ENCODE results near the gene HOXC4. TPM values are rescaled to one million over a fixed set of nuclear protein-coding genes. Genes with fewer than 3 reads are reported as not detected.

The HOXC4 gene
- total RNA-seq, 4 donors from 2014 or later: 1.1 to 3.1 (median 1.3) TPM

DNA sequence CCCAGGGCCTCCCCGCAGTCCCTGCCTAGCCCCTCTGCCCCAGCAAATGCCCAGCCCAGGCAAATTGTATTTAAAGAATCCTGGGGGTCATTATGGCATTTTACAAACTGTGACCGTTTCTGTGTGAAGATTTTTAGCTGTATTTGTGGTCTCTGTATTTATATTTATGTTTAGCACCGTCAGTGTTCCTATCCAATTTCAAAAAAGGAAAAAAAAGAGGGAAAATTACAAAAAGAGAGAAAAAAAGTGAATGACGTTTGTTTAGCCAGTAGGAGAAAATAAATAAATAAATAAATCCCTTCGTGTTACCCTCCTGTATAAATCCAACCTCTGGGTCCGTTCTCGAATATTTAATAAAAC, 23.2 kb upstream of the HOXC4 start:
- Histone ChIP-seq H3K36me3 (no peaks in the 10 kb centered on the region), H3K4me1 (peaks cover 5 to 67% (median 16%) of the 10 kb centered on the region in 3 donors), H3K27me3 (peaks cover 0 to 100% (median 27%) of the 10 kb centered on the region in 4 donors), H3K9me3 (no peaks in the 10 kb centered on the region), H3K4me3 (no peak overlapping the region), H3K27ac (no peak overlapping the region)
- WGBS, 2 donors: 56 to 65% methylated on average over 6 to 7 of the region's 7 CpGs
- TF ChIP-seq POLR2A (IDR thresholded peaks at IDR 0.05): no peak
- TF ChIP-seq, protein P1, sequence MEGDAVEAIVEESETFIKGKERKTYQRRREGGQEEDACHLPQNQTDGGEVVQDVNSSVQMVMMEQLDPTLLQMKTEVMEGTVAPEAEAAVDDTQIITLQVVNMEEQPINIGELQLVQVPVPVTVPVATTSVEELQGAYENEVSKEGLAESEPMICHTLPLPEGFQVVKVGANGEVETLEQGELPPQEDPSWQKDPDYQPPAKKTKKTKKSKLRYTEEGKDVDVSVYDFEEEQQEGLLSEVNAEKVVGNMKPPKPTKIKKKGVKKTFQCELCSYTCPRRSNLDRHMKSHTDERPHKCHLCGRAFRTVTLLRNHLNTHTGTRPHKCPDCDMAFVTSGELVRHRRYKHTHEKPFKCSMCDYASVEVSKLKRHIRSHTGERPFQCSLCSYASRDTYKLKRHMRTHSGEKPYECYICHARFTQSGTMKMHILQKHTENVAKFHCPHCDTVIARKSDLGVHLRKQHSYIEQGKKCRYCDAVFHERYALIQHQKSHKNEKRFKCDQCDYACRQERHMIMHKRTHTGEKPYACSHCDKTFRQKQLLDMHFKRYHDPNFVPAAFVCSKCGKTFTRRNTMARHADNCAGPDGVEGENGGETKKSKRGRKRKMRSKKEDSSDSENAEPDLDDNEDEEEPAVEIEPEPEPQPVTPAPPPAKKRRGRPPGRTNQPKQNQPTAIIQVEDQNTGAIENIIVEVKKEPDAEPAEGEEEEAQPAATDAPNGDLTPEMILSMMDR (IDR thresholded peaks at IDR 0.05): no peak
- no peak for DNase-seq
- intact Hi-C loops (cut with DNase I): loop anchor here (5.0 kb wide), 1 partner anchor 162 kb away; no protein-coding TSS in a partner anchor

DNA sequence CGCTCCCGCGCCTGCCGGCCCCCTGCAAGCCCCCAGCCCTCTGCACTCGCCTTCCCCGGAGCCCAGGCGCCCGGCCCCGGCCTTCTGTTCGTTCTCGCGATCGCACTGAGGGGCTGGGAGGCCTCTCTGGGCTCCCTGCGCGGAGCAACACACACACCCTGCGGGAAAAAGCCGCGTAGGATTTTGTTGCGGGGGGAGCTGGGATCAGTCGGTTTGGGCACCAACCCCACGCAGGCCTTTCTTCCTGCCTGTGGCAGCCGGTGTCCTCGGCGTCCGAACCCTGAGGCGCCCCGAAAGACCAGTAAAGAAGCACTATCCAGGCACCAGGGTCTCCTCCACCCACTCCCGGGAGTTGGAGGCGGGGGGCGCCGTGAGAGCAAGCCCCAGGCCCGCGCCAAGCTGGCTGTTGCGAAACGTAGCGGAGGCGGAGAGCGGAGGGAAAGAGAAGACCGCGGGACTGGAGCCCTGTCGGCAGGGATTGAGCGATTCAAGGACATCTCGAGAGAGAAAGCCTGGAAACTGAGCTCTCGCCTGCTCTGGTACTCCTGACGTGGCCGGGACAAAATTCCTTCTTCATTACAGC, 22.7 kb upstream of the HOXC4 start:
- WGBS, 2 donors: 42 to 47% methylated on average over 26 to 29 of the region's 46 CpGs
- TF ChIP-seq POLR2A (IDR thresholded peaks at IDR 0.05): no peak
- TF ChIP-seq, protein P1 (IDR thresholded peaks at IDR 0.05): no peak
- Histone ChIP-seq H3K4me1 (peaks cover 5 to 73% (median 16%) of the 10 kb centered on the region in 3 donors), H3K27me3 (peaks cover 0 to 99% (median 24%) of the 10 kb centered on the region in 4 donors), H3K9me3 (no peaks in the 10 kb centered on the region), H3K4me3 (peak overlapping the region in 3 of 4 donors; percentile 13 to 31 (median 29)), H3K36me3 (no peaks in the 10 kb centered on the region), H3K27ac (no peak overlapping the region)
- intact Hi-C loops (cut with DNase I): loop anchor here (5.0 kb wide), 1 partner anchor 161 kb away; no protein-coding TSS in a partner anchor
- DNase-seq: no peak

DNA sequence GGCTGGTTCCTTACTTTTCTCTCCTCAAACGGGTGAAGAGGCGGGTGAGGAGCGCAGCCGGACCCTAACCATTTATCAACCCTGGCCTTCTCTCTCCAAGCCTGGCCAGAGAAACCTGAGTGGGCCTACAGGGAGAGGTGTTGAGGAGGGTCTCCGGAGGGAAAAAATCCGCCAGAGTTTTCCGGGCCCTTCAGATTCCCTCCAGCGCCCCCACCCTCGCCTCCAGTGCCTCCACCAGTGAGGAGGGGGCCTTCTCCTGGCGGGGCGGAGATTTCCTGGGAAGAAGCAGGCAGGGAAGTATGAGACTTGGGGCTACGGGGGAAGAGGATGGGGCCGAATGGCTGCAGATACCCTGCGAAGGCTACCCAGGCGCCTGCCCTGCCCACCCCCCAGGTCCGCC, 22.2 kb upstream of the HOXC4 start:
- Histone ChIP-seq H3K27me3 (peaks cover 0 to 97% (median 22%) of the 10 kb centered on the region in 4 donors), H3K27ac (no peak overlapping the region), H3K36me3 (no peaks in the 10 kb centered on the region), H3K4me1 (peaks cover 5 to 78% (median 16%) of the 10 kb centered on the region in 3 donors), H3K9me3 (no peaks in the 10 kb centered on the region), H3K4me3 (no peak overlapping the region)
- intact Hi-C loops (cut with DNase I): loop anchor here (5.0 kb wide), 1 partner anchor 161 kb away; no protein-coding TSS in a partner anchor
- WGBS, 2 donors: 60 to 77% methylated on average over 5 to 9 of the region's 16 CpGs
- TF ChIP-seq POLR2A (IDR thresholded peaks at IDR 0.05): no peak
- TF ChIP-seq, protein P1 (IDR thresholded peaks at IDR 0.05): no peak
- no peak for DNase-seq

DNA sequence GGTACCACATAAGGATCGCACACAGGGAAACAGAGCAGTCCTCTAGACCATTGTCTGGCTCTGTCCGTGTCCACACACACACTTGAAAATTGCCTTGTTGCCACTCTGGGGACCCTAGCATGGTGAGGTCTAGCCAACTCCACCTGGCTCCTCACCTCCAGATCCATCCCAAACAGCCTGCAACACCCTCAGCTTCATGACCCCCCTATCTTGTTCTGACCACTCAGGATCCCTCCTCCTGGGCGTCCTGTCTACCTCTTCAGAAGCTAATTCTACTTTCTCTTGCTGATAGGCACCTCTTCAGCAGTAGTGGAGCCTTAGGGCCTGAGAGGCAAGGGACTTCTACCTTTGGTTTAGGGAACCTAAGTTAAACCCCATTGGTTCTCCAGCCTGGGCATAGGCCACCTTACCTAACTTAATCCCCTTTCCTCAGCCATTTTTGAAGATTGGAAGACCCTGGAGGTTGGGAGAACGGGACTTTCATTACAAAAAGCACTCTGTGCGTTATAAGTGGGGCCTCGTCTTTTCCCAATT, 21.5 kb upstream of the HOXC4 start:
- Histone ChIP-seq H3K9me3 (no peaks in the 10 kb centered on the region), H3K36me3 (no peaks in the 10 kb centered on the region), H3K27ac (no peak overlapping the region), H3K27me3 (peaks cover 0 to 97% (median 17%) of the 10 kb centered on the region in 4 donors), H3K4me1 (peaks cover 8 to 85% (median 16%) of the 10 kb centered on the region in 3 donors), H3K4me3 (peak overlapping the region in 1 of 4 donors; percentile 55)
- WGBS, 2 donors: 43 to 48% methylated on average over 6 of the region's 6 CpGs
- TF ChIP-seq POLR2A (IDR thresholded peaks at IDR 0.05): no peak
- TF ChIP-seq, protein P1 (IDR thresholded peaks at IDR 0.05): no peak
- no peak for DNase-seq
- intact Hi-C loops (cut with DNase I): loop anchor here (5.0 kb wide), 1 partner anchor 160 kb away; no protein-coding TSS in a partner anchor

DNA sequence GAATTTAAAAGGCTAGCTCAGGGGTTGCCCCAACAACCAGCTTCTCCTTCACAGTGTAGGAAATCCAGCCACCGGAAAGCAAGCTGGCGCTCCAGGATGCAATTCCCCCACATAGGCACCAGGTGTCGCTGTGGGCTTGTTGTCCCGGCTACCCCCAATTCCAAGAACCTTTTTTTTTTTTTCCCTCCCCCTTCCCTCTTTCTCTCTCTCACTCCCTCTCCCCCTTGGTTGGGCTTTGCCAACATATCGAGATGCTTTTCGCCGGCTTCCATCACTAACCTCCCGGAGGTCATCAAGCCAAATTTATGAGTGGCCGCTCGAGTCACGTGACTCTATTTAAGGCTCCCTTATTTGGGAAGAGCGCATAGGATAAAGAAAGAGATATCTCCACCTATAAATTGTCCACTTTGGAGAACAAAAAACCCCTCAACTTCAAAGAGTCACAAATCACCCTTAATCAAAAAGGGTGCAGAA, 21.0 kb upstream of the HOXC4 start, which contains the start of gene HOXC5:
Gene HOXC5, plus strand, starts transcription at position 424 of the 474 bp plus-strand sequence. CDS start 73 bp downstream, outside the sequence.
- peaks cover 12 to 90% (median 16%) of the 10 kb centered on the region in 3 donors for H3K4me1 ChIP-seq
- H3K27me3 ChIP-seq: peaks cover 0 to 97% (median 13%) of the 10 kb centered on the region in 4 donors

More for the DNA sequence above, 21.0 kb upstream of the HOXC4 start, which contains the start of gene HOXC5:
- DNase-seq: no peak
- peak within 1 kb of the TSS; percentile 55 to 83 (median 71) for H3K27ac ChIP-seq
- 4 to 7% methylated on average over 12 of the region's 12 CpGs for WGBS, 2 donors
- H3K4me3 ChIP-seq: peak within 1 kb of the TSS; percentile 33 to 71 (median 53)
- no peak for TF ChIP-seq POLR2A (IDR thresholded peaks at IDR 0.05)
- TF ChIP-seq, protein P1 (IDR thresholded peaks at IDR 0.05): peak; percentile 86 to 98 (median 92)
- intact Hi-C loops (cut with DNase I): loop anchor here (5.0 kb wide), 1 partner anchor 160 kb away; no protein-coding TSS in a partner anchor
- no peaks in the 10 kb centered on the region for H3K9me3 ChIP-seq
- no peaks in the 10 kb centered on the region for H3K36me3 ChIP-seq
